ENCODE results near the gene GPC6.

DNA sequence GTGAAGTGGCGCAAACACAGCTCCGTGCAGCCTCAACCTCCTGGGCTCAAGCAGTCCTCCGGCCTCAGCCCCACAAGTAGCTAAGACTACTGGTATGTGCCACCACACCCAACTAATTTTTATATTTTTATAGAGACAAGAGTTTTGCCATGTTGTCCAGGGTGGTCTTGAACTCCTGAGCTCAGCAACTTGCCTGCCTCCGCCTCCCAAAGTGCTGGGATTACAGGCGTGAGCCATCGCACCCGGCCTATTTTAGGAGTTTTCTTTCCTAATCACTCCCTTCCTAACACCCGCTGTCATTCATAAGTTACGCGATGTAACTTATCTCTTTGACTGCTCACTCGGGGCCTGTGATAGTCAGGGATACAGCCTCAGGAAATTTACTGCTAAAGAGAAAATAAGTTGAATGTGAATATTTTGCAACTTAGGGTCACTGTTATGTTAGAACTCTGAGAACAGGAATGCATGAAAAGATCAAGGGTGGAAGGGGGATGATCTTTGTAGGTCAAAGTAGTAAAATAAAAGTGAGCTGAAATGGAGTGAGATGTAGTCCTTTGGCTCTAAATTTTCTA is 1112.6 kb downstream of the GPC6 start:
- no peak for TF ChIP-seq EZH2phosphoT487 (IDR thresholded peaks at IDR 0.05; ENCODE audit: low read depth)
- TF ChIP-seq, protein P1, sequence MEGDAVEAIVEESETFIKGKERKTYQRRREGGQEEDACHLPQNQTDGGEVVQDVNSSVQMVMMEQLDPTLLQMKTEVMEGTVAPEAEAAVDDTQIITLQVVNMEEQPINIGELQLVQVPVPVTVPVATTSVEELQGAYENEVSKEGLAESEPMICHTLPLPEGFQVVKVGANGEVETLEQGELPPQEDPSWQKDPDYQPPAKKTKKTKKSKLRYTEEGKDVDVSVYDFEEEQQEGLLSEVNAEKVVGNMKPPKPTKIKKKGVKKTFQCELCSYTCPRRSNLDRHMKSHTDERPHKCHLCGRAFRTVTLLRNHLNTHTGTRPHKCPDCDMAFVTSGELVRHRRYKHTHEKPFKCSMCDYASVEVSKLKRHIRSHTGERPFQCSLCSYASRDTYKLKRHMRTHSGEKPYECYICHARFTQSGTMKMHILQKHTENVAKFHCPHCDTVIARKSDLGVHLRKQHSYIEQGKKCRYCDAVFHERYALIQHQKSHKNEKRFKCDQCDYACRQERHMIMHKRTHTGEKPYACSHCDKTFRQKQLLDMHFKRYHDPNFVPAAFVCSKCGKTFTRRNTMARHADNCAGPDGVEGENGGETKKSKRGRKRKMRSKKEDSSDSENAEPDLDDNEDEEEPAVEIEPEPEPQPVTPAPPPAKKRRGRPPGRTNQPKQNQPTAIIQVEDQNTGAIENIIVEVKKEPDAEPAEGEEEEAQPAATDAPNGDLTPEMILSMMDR (IDR thresholded peaks at IDR 0.05; ENCODE audit: low read depth, low read length): no peak
